HL-60/S4 (cell line): ENCODE data around the gene CNTNAP2.
"Not testable (repeated sequence)": the region's sequence is repeated elsewhere in the genome, so short reads cannot be mapped to it uniquely, and the experiment has no call there.

ENCODE experiments used
- in situ Hi-C: fragments of 300-500 bp; cut with MboI; formaldehyde crosslinking; loops from 2 replicates; pipeline ENCODE4 v1.14.3; 2022; ENCODE audit warnings: low sequenced_read_pairs

Gene CNTNAP2

DNA sequence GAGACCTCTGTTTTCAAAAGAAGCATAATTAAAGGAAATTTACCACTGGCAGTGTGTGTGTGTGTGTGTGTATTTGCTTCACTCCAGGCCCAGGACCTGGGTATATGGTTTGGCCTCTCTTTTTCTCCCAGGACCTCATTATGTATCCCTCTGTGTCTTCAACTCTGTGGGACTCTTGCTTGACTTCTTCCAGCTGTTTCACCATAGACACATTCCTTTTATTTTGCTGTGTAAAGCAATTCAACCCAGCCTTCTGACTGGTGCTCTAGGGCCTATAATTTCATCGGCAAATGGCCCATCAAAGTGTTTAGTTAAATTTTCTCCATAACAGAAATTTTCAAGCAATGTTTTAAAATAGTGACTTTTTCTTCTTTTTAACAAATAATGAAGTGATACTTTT is 954.3 kb downstream of the CNTNAP2 start:
- in situ Hi-C loops: no loop called here

DNA sequence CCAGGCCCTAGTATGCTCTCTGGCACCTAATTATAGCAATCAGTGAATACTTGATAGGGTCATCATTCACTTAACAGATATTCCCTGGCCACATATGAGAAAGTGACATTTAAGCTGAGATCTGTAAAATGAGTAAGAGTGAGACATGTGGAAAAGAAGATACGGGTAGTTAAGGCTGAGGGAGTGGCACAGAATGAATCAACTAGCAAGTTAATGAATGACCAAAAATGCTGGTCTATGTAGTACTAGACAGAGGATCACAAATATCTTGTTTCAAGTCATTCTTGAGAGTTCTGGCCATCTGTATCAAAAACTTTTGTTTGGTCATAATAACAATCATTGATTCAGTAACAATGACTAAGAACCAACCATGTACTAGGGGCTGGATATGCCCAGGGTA is 954.9 kb downstream of the CNTNAP2 start:
- in situ Hi-C loops: no loop called here

GRCh38 chr7:147078312-147078711 is 961.7 kb downstream of the CNTNAP2 start:
- in situ Hi-C loops: no loop called here

- in situ Hi-C loops: no loop called here
Observed at GRCh38 chr7:147079083-147079482, 962.5 kb downstream of the CNTNAP2 start.

DNA sequence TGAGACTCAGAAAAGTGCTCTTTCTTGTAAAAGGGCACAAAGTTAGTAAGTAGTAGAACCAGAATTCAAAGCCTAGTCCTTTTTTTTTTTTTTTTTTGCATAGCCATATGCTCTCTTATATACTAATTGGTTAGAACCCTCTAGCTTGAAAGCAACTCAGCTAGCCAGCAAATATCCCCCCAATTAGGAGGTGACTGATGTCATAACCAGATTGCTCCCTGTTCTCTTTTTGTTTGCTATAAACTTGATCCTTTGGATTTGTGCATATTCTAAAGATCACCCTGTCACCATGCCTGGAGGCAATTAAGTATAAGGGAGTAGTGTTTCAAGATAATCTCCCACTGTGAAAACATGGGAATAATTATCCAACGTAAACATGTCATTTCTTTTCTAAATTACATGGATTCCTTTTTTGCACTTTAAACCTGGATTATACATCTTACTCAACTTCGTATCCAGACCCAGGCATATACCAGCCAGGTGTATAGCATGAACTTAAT is 963.4 kb downstream of the CNTNAP2 start:
- in situ Hi-C loops: no loop called here

DNA sequence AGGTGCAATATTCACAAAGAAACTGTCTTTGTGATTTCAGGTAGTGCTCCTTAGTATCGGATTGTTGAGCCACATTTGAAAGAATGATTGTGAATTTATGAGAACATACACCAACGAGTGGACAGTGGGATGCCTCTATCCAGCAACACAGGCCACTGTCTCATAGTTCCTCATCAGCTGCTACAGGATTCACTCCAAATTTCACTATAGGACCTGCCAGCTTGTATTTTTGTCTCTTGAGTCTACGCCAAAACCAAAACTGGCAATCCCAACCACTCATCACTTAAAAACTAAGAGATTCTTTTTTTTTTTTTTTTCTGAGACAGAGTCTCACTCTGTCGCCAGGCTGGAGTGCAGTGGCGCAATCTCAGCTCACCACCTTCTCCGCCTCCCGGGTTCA is 964.5 kb downstream of the CNTNAP2 start:
- in situ Hi-C loops: no loop called here

- in situ Hi-C loops: no loop called here
Observed at GRCh38 chr7:147089051-147089461, 972.5 kb downstream of the CNTNAP2 start.

DNA sequence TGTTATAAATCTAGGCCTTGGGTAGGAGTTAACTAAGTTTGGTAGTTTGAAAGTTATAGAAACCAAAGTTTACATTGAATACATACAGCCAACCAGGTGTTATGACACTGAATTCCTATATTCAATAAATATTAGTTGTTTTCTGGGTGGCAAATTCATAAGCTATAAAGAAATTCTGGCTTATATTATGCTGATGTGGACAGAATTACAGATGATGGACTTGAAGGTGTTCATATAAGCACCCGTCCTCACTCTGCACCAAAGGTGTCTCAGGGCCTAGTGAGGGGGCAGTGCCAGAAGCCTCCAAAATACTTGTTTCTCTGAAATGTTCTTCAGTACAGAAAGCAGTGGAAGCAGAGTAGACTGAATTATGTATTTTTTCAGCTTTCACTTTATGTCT is 973.0 kb downstream of the CNTNAP2 start:
- in situ Hi-C loops: no loop called here

GRCh38 chr7:147096629-147097028 is 980.0 kb downstream of the CNTNAP2 start:
- in situ Hi-C loops: no loop called here

DNA sequence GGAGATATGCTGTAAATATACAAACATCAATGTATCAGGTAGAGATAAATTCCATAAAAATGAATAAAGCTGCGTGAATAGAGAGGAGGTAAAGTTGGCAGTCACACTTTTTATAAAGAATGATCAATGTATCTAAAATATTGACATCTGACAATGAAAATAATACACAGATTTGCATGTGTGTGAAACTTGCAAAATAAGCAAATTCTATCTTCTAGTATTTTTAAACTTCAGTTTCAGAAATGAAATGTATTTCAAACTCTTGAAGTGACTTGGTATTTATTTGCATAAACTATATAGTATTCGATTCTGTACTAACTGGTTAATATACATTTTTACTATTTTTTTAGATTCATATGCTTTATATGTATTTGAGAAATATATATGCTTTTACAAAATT is 986.6 kb downstream of the CNTNAP2 start:
- in situ Hi-C loops: no loop called here

- in situ Hi-C loops: no loop called here
Observed at GRCh38 chr7:147106746-147107145, 990.1 kb downstream of the CNTNAP2 start.

- in situ Hi-C loops: not testable (repeated sequence)
Observed at GRCh38 chr7:147114525-147114924, 997.9 kb downstream of the CNTNAP2 start.

GRCh38 chr7:147136352-147136751 is 1019.8 kb downstream of the CNTNAP2 start:
- in situ Hi-C loops: no loop called here

DNA sequence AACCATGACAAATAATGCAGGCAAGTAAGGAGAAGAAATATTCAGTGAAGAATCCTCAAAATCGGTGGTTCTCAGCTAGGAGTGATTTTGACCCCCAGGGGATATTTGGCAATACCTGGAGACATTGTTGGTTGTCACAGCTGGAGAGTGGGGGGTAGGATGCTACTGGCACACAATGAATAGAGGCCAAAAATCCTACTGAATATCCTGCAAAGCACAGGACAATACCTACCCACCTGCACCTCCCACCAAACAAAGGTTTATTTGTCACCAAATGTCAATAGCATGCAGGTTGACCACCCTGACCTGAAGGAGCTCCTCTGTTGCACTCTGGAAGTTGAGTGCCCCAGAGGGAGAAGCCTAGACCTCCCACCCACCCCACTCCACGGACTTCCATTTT is 1028.6 kb downstream of the CNTNAP2 start:
- in situ Hi-C loops: no loop called here

- in situ Hi-C loops: no loop called here
Observed at GRCh38 chr7:147146169-147146568, 1029.6 kb downstream of the CNTNAP2 start.

GRCh38 chr7:147151661-147152060 is 1035.1 kb downstream of the CNTNAP2 start:
- in situ Hi-C loops: no loop called here

GRCh38 chr7:147153571-147153970 is 1037.0 kb downstream of the CNTNAP2 start:
- in situ Hi-C loops: no loop called here

GRCh38 chr7:147161405-147161804 is 1044.8 kb downstream of the CNTNAP2 start:
- in situ Hi-C loops: no loop called here

DNA sequence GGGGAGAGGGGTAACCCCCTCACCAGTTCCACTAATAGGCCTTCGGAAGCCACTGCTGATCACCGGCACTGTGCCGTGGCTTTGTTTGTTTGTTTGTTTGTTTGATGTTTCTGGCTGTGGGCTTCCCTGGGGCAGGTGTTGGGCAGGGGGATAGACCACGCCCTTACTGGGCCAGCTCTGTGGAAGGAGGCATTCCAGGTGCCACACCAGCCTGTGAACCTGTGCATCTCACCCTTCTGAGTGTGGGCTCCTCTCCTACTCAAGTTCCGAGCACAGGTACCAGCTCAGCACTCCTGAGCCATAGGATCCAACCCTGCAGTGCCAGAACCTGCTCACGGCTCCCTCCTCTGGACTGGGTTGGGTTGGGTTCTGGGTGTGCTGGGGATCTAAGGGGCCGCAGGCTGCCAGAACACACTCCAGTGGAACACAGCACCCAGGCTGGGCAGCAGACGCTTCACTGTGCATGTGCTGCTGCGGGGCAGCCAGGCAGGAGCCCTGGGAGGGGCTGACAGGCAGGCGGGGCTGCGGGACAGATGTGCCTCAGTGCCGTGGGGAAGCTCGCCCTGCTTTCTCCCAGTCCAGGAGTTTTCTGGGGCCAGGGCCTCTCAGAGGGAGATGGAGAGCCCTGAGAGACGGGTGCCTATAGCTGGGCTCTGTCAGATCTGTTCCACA is 1053.9 kb downstream of the CNTNAP2 start:
- in situ Hi-C loops: no loop called here

DNA sequence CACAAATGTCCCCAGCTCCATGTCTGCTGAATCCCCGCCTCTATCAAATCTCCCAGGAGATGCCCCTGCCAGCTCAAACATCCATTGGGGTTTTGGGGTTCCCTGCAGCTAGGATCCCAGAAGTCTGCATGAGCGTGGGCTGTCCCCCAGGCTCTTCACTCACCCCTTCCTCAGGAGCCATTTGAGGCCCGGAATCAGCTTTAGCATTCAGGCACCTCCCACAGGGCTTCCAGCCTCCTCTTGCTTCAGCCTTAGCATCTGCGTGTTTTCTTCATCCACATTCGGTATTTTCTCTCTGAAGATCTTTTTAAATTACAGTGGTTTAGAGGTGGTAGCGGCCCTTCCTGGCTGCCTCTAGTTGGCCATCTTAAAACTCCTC is 1054.4 kb downstream of the CNTNAP2 start:
- in situ Hi-C loops: no loop called here

DNA sequence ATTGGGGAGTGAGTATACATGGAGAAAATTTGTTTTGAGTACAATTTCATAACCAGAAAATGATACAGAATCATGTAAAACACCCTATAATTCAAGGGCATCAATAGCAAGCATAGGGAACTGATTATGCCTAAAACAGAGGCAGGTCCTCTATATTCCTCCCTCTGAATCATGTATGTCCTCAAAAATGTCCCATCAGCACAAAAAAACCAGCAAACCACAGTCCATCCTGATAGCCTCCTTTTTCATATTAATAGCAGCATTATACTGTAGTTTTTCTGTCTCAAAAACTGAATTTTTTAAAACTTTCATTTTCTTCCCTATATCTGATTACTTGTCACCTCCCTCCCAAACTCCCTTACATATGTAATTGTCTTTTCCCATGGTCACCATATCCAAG is 1057.3 kb downstream of the CNTNAP2 start:
- in situ Hi-C loops: no loop called here

DNA sequence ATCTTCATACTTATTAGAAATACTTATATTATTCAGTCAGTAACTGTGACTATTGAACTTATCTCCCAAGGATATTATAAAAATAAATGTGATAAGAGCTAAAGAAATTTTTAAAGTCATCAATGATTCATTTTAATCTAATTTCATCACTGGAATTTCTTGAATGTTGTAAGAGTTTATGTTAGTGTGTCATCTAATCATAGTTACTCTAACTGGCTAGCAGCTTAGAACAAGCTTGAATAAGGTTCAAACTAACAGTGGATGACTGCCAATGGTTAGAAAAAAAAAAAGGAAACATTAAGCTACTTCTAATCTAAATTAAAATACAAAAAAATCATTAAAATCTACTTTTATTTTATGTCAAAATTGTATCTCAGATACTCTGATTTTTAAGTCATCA is 1066.3 kb downstream of the CNTNAP2 start:
- in situ Hi-C loops: no loop called here

DNA sequence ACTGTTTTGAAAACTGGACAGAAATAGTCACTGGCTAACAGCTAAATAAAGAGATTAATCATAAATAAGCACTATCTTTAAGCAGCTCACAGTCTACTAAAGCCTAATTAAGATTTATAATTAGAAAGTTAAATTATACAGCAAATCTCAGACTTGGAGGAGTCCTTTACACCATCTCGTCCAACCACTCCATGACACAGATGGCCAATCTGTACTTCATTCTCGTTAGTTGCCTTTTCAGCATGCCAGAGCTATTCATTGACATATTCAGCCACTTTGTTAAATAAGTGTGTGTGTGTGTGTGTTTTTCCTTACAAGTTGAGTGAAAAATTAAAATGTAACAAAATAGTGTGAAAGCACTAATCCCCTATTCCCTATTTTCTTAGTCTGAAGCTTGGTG is 1066.7 kb downstream of the CNTNAP2 start:
- in situ Hi-C loops: no loop called here
